NT2/D1 (cell line): ENCODE data around the gene EFCAB5.

Source experiments
- SUZ12 ChIP-seq: IDR thresholded peaks from 2 replicates; pipeline ENCODE4 v1.6.1; 2011; ENCODE audit not compliant: insufficient read length, insufficient read depth; ENCODE audit errors: extremely low read depth
- ZNF274 ChIP-seq: IDR thresholded peaks from 2 replicates; pipeline ENCODE4 v1.6.1; 2011; ENCODE audit warnings: mild to moderate bottlenecking, low read depth, low read length

GRCh38 chr17:29905086-29905878 lies 36.2 kb upstream of the EFCAB5 start:
- TF ChIP-seq ZNF274 (no peak), SUZ12 (no peak)
